HG03457 (cell line): Measurements from ENCODE around the gene ZDHHC11.
"Not testable (repeated sequence)": the region's sequence is repeated elsewhere in the genome, so short reads cannot be mapped to it uniquely, and the experiment has no call there.

Source experiments
- ATAC-seq: cut with Tn5 transposase; IDR thresholded peaks from one replicate; pipeline ENCODE4 v1.9.1; 2021; ENCODE audit warnings: moderate number of reproducible peaks; ENCODE audit not compliant: unreplicated experiment

Gene ZDHHC11

DNA sequence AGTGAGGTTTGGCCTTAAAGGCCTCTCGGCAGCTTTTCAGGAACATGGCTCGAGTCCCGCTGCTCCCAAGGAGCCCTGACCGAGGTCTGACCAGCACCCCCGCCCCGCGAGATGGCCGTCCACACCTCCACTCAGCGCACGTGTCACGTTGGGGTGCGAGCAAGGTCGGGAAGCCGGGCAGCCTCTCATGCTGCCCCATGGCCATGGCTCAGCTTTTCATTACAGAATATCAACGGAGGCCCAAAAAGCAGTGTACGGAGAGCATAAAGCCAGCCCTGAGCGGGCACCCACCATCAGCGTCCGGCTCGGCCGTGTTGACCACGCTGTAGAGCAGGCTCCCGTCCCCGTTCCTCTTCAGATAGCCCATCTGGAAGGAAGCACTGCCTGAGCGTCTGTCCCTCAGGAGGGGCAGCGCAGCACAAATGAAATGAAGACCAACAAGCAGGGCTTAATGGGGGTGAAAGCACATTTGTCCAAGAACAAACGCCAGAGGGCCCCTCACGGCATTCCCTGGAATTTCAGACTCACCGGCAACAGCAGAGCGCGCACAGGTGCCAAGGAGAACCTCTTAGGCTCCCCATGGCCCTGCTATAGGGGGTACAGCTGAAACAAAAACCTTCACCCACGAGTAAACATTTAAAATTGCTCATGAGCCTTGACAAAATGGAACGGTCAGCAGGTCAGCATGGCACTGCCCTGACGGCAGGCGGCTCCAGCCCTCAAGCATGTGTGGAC, 30.2 kb upstream of the ZDHHC11 start:
- ATAC-seq, result no peak

DNA sequence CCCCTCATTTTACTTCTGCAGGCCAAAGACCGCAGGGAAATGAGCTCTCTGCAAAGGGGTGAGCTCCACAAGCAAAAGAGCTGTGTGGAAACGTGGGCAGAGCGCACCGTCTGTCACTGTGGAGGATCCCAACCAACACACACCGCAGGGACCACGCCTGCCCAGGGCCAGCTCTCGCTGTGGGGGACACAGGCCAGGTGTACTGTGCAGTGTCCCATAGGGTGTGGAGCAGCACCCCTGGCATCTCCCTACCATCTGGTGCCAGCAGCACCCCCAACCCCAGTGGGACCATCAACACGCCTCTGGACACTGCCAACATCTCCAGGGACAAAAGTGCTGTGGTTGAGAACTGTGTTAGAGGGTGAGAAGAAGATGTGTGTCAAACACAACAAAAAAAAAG, 27.9 kb upstream of the ZDHHC11 start:
- not testable (repeated sequence) for ATAC-seq

DNA sequence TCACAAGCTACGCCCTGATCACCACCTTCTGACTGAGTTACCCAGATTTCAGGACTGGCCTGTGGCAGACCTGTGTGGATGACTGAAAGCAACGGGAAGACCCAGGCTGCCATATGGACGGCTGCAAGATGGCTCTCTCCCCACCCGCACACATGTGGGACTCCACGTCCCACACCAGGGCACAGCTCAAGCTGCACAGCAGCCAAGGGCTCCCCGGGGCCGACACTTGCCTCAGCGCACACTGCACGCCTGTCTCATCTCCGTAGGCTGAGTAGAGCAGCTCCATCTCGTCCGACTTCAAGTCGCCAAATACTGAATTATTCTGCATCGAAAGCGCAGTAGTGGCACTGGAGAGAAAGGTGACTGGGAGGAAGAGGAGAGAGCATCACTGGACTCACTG, 27.3 kb upstream of the ZDHHC11 start:
- no peak for ATAC-seq

DNA sequence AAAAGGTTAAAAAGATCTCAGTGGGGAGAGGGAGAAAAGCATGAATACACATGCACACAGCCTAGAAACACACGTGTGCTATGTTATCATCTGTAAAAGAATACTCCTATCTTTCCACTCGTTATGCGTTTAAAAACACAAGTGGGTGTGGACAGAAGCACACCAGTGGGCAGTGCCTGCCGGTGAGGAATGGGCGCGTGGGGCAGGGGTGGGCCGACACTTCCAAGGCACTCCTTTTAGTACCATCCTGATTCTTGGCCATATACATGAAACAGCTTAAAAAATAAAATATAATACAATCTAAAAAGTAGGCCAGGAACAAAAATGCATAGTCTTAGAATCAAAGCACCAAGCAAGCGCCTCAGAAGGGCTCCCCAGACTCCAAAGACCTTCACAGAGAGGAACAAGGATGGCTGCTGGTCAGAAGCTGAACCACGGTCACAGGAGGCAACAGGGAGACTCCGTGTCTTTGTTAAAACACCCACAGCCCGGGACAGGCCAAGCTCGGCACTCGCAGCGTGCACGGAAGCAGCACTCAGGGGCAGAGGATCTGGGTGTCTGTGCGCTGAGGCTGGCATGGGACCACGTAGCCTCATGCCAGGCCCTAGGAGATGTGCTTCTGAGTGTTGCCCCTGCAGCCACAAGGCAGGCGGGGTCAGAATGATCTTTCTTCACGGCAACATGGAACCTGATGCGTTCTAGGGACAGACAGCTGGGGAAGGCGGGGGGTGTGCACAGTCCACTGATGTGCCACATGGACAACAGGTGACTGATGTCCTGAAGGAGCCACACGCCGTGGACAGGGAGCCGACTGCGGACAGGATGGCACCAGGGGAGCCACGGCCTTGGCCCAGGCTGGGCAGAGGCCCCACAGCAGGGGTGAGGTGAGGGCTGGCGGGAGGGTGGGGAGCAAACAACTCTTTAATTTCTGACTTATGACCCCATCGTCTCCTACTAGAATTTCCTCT, 25.9 kb upstream of the ZDHHC11 start:
- ATAC-seq, result no peak

DNA sequence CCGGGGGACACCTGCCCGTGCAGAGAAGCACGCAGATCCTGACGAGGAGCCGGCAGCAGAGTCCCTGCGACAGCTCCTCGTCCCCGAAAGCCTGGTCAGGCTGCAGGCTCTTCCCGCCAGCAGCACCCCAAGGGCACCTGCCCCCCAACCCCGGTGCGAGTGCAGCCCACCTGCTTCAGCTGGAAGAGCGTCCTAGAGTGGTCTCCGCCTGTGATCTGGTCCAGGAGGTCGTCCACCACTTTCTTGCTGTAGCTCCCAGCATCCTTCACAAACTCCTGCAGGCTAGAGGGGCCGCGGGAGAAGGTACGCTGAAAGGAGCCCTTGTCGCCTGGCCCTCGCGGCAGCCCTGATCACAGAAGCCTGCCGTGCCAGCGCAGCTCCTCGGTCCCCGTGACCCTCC, 25.1 kb upstream of the ZDHHC11 start:
- no peak for ATAC-seq

DNA sequence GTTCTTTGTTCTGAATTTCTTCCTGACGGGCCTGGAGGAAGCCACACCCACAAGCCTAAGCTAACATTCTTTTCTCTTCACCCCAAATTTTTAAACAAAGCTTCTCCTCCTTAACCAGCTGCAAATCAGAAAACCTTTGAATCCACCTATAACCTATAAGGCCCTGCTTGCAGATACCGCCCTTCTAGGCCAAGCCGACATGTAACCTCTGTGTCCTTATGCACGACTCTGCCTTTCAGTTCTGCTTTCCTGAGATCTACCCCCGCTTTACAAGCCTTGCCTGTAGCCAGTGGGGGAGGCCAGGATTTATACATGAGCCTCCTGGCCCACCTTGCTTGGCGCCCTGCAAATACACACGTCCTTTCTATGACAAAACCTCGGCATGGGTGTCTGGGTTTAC, 22.5 kb upstream of the ZDHHC11 start:
- ATAC-seq, result no peak

DNA sequence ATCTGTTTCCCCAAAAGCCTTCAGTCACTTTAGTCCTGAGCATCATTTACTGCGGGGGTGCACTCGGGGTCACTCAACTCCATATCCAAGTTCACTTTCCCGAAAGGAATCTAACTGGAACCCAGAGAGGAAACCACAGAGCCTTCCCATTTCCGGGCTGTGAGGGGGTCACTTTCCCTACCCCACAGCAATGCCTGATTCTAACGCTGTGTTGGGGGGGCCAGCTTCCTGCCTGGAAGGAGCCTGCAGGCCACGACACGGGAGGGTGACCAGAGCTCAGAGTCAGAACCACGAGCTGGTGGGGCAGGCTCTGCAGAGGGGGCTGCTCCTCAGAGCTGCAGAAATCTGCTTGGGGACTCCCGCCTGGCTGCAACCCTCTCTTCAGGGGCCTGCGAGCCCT, 21.5 kb upstream of the ZDHHC11 start:
- ATAC-seq, result no peak

DNA sequence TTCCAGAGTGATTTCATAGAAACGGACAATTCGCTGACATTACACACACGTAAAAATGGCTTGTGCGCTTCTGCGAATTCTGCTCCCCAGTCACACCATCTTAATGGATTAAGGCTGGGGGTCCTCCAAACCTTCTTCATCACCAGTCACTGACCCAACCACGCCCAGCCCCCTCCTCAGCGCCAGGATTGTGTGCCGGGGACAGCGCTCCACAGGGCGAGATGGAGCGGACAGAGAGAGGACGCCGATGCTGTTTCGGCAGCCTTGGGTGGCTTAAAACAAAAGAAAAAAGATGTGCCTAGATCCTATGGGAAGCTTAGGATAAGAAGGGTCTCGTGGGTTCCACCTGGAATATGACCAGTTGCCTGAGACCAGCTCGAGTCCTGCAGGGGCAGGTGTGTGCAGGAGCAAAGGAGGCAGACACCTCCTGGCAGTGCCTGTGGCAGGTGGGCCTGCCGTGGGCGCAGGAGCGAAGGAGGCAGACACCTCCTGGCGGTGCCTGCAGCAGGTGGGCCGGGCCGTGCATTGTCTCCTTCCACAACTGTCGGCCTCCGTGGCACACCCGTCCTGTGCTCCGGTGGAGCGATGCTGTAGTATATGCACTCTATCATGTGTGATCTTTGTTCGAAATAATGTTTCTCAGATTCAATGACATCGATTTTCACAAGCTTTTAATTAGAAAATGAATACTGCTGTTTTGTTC, 21.0 kb upstream of the ZDHHC11 start:
- no peak for ATAC-seq

DNA sequence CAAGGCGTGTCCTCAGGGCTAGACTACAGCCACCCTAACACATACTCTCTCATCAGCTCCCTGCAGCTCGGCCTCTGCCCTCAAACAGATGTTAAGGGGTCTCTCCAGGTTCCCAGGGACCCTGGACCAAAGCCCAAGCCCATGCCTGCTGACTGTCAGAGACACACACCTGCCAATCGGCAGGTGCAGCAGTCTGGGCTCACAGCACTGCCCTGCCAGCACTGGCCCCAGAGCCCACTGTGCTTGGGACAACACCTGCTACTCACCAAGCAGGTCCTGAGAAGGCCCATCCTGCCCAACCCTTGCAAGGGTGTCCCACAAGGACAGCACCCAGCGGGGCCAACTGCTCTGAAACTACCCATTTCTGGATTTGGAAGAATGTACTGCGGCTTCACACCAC, 20.2 kb upstream of the ZDHHC11 start:
- ATAC-seq, result no peak

DNA sequence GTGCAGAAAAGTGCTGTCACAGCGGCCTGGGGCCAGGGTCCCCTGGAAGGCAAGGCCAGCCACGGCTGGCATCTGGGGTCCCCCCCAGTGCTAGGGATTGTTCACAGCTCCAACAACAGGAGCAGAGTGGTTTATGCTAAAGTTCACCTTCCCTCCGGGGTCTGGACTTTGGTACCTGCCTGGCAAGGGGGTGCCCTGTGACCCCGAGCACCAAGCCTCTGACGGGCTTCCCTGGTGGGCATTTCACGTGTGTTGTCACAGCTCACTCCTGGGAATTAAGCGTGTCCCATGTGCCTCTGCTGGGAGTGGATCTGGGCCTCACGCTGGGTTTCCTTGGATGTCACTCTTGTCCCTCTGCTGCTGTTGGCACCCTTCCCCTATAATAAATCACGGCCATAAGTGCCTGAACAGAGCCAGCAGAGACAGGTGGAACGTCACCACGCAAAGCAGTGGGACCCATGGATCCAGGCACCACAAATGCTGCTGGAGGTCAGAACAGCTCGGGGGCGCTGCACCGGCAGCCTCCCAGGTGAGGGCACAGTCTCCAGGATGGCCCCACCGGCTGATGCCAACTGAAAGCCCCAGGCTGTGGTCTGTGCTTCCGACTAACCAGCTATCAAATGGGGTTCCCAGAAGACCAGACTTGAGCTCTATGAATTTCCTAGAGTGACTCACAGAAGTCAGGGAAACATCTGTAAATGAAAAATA, 17.8 kb upstream of the ZDHHC11 start:
- ATAC-seq, result no peak

DNA sequence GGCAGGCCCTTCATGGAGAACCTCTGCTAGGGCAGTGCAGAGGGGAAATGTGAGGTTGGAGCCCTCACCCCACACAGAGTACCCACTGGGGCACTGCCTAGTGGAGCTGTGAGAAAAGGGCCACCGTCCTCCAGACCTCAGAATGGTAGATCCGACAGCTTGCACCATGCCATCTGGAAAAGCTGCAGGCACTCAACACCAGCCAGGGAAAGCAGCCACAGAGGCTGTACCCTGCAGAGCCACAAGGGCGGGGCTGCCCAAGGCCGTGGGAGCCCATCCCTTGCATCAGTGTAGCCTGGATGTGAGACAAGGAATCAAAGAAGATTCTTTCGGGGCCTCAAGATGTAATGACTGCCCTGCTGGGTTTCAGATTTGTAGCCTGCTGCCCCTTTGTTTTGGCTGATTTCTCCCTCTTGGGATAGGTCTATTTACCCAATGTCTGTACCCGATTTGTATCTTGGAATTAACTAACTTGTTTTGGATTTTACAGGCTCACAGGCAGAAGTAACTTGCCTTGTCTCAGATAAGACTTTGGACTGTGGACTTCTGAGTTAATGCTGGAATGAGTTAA, 16.6 kb upstream of the ZDHHC11 start:
- ATAC-seq, result no peak

DNA sequence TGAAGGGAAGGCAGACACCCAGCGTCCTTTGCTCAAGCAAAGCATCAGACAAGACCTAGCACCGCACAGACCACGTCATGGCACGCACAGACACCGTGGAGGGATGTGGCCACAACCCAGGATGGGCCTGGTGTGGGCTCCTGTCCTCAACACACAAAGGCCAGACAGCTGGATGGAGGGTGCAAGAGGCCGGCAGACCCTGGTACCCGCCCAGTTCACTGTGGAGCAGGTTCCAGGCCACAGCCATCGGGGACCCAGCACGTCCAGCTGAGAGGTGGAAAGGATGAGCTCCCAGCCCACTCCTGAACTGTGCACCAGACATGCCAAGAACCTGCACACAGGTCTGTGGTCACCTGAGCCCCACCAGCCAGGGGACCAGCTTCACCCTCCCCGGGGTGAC, 15.0 kb upstream of the ZDHHC11 start:
- ATAC-seq, result no peak

DNA sequence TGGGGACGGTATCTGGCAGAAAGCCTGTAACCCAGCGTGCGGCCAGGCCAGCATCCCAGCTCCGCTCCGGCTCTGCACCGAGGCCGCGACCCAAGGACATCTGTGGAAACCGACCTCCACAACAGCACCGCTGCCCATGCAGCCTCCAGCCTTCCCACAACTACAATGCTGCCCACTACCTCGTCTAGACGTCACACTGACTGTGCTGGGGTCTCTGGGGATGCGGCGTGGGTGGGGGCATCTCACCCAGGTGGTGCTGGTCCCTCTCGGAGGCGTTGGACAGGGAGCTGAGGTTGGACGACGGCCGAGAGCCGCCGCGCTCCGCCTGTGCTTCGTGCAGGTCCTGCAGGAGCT, 14.4 kb upstream of the ZDHHC11 start:
- no peak for ATAC-seq

DNA sequence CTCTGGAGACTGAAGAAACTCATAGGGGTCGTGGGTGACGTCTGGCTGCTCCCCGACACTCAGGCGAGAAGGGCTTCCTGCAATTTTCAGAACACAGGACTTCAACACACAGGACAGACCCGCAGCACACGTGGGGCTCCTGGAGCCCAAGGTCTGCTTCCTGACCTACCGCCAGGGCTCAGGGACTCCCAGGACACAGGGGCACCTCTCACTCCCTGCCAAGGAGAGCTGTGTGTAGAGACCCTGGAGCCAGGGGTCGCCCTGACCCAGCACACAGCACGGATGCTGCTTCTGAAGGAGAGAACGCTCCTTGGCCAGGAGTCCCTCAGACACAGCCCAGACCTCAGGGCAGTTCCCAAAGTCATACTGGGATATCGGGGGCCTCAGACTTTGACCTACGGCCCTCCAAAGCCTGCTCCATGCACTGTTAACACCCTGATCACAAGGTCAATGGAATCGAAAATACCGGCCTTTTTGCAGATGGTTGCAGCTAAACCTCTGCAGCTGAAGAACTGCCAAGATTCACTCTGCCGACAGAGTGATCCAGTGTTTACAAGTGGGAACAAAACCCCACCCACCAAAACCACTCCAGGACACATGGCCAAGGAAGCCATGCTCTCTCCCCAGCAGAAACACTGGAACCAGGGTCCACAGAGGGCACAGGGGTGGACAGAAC, 13.8 kb upstream of the ZDHHC11 start:
- no peak for ATAC-seq

DNA sequence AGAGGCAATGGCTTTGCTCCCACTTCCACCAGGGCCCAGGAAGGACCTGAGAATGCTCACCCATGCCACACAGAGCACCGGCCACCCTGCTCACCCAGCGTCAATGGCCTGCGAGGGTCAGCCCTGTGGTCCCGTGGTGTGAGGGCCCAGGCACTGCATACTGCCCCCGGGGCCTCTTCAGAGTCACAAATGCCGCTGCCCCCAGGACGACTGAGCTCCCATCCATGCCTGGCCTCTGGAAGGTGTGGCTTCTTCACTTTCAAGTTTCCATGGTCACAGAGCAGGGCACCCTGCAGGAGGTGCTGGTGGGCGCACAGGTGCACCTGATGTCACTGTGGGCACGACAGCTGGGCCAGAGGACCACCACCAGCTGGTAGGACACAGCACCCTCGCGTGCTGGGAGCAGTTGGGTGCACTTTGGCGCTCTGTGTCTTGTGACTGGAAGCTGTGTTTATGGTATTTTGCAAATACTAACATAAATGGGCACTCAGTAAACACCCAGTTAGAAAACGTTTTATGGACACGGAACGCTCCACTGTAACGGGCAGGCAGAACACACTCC, 12.5 kb upstream of the ZDHHC11 start:
- no peak for ATAC-seq

DNA sequence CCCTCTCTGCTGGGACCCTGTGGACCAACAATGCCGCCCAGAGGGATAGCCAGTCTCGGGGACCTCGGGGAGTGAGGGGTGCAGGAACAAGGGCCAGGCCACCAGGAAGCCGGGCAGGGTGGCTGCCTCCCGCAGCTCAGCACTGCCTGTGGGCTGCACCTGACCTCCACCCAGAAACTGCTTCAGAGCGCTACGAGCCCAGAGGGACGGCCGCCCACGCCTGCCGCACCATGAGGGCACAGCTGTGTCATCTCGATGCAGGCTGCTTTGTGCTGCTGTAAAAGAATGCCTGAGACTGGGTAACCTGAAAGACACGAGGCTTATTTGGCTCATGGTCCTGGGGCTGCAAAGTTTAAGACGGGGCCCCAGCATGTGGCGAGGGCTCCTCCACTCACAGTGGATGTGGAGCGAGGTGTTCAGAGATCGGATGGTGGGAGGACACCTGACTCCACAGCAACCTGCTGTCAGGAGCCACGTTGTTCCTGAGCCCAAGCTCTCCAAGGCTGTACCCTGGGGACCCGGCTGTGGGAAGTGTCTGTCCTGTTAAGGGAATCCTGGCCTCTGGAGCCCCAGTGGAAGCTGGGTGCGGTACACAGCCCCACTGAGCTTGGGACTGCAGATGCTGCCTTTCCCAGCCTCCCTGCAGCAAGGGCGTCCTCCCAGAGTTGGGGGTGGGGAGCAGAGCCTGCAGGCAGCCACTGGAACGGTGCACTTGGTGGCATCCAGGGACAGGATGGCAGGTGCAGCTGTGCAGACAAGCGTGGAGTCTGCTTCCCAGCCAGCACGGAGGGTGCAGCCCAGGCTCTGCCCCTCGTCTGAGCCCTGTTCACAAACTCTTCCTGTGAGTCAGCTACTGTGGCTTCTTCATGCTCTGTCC, 11.8 kb upstream of the ZDHHC11 start:
- ATAC-seq, result no peak

DNA sequence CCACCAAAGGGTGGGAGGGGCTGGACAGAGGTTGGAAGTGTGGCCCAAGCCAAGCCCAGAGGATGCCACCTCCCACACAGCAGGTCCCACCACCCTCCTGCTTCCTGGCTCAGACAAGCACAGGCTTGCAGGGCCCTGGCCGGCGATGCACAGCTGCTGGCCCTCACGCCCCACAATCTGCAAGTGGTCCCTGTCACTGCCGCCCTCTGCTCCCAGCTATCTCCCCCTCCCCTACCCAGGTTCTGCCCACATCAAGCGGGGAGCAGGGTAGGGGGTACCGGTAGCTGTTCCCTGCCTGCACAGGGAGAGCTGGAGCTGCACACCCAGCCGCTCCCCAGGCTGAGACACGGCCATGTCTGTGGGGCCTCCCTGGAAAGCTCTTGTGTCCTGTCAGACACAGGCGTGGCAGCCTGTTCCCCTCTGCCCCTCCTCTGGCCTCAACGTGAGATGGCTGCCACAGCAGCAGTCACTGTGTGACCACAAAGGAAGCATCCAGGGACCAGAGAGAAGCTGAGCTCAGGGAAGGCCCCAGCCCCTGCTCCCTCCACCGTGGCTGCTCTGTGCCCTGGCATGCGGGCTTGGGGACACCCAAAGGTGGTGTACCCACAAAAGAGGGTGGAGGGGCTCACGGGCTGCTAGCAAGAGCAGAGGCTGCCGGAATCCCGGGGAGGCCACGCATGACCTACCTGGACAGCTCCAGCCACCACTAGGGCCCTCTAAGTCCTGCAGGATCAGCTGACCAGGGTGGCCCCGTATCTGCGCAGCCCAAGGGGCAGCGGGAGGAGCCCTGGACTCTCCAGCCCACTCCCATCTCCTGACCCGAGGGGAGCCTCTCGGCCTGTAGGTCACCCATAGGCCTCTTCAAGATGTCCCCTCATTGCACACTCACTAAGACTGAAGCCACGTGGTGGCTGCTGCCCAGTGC, 10.9 kb upstream of the ZDHHC11 start:
- ATAC-seq, result no peak
